ENCODE measurements around the gene PXYLP1.
"Not testable (repeated sequence)": the region's sequence is repeated elsewhere in the genome, so short reads cannot be mapped to it uniquely, and the experiment has no call there.

PXYLP1 gene

GRCh38 chr3:141231101-141231951, at the start of gene PXYLP1:
PXYLP1 (plus strand) TSS chr3:141231825; CDS start chr3:141260176, 28,351 bp downstream.
- DNase-seq (ENCODE audit: low read depth in 2 of 2) = peak; percentile 76 to 81

- DNase-seq (ENCODE audit: low read depth in 2 of 2) = no peak
These were observed 48.0 kb upstream of the PXYLP1 start for GRCh38 chr3:141183606-141184005.

GRCh38 chr3:141184430-141184829, 47.2 kb upstream of the PXYLP1 start:
- no peak for DNase-seq (ENCODE audit: low read depth in 2 of 2)

GRCh38 chr3:141191097-141191749, 40.4 kb upstream of the PXYLP1 start:
- no peak for DNase-seq (ENCODE audit: low read depth in 2 of 2)

- DNase-seq (ENCODE audit: low read depth in 2 of 2) = peak; percentile 87 to 92
These were observed 39.3 kb upstream of the PXYLP1 start for GRCh38 chr3:141192345-141192744.

- DNase-seq (ENCODE audit: low read depth in 2 of 2) = no peak
These were observed 38.4 kb upstream of the PXYLP1 start for GRCh38 chr3:141193066-141193830.

GRCh38 chr3:141201122-141201521, 30.5 kb upstream of the PXYLP1 start:
- no peak for DNase-seq (ENCODE audit: low read depth in 2 of 2)

- no peak for DNase-seq (ENCODE audit: low read depth in 2 of 2)
These were observed 28.9 kb upstream of the PXYLP1 start for GRCh38 chr3:141202682-141203081.

- no peak for DNase-seq (ENCODE audit: low read depth in 2 of 2)
These were observed 27.8 kb upstream of the PXYLP1 start for GRCh38 chr3:141203866-141204265.

- no peak for DNase-seq (ENCODE audit: low read depth in 2 of 2)
These were observed 27.3 kb upstream of the PXYLP1 start for GRCh38 chr3:141204343-141204742.

GRCh38 chr3:141211306-141211705, 20.3 kb upstream of the PXYLP1 start:
- DNase-seq (ENCODE audit: low read depth in 2 of 2) = not testable (repeated sequence)

GRCh38 chr3:141212101-141212500, 19.5 kb upstream of the PXYLP1 start:
- DNase-seq (ENCODE audit: low read depth in 2 of 2) = no peak

GRCh38 chr3:141212555-141212954, 19.1 kb upstream of the PXYLP1 start:
- no peak for DNase-seq (ENCODE audit: low read depth in 2 of 2)

GRCh38 chr3:141216975-141217374, 14.7 kb upstream of the PXYLP1 start:
- DNase-seq (ENCODE audit: low read depth in 2 of 2) = no peak

- no peak for DNase-seq (ENCODE audit: low read depth in 2 of 2)
These were observed 14.2 kb upstream of the PXYLP1 start for GRCh38 chr3:141217389-141217788.

- DNase-seq (ENCODE audit: low read depth in 2 of 2) = no peak
These were observed 13.3 kb upstream of the PXYLP1 start for GRCh38 chr3:141218162-141218835.

GRCh38 chr3:141218926-141219325, 12.7 kb upstream of the PXYLP1 start:
- DNase-seq (ENCODE audit: low read depth in 2 of 2) = no peak

- no peak for DNase-seq (ENCODE audit: low read depth in 2 of 2)
These were observed 7.9 kb upstream of the PXYLP1 start for GRCh38 chr3:141223673-141224166.

GRCh38 chr3:141225939-141226338, 5.7 kb upstream of the PXYLP1 start:
- DNase-seq (ENCODE audit: low read depth in 2 of 2) = no peak

- no peak for DNase-seq (ENCODE audit: low read depth in 2 of 2)
These were observed 4.4 kb upstream of the PXYLP1 start for GRCh38 chr3:141227216-141227615.

- DNase-seq (ENCODE audit: low read depth in 2 of 2) = no peak
These were observed 3.9 kb upstream of the PXYLP1 start for GRCh38 chr3:141227752-141228151.

GRCh38 chr3:141228395-141228794, 3.2 kb upstream of the PXYLP1 start:
- DNase-seq (ENCODE audit: low read depth in 2 of 2) = no peak

Measured in activated CD8-positive, alpha-beta memory T cell treated with anti-CD3 and anti-CD28 coated beads for 4 hours (primary cell).